H1 (cell line): ENCODE results near the gene TP53I11. TPM values are rescaled to one million over a fixed set of nuclear protein-coding genes. Genes with fewer than 3 reads are reported as not detected.

ENCODE experiments used
- ASH2L ChIP-seq: fragments of 200-600, 300-600 bp; sonication (generic); IDR thresholded peaks from one replicate; pipeline ENCODE4 v1.7.1; 2017; ENCODE audit warnings: low read length
- CREB1 ChIP-seq: IDR thresholded peaks from 2 replicates; pipeline ENCODE4 v1.6.1; 2012; ENCODE audit warnings: inconsistent platforms
- KDM5A ChIP-seq: fragments of 200-600 bp; IDR thresholded peaks from 2 replicates; pipeline ENCODE4 v1.7.1; 2012; ENCODE audit warnings: mild to moderate bottlenecking, low read length, inconsistent platforms, mixed read lengths
- PHF8 ChIP-seq: fragments of 200-600 bp; sonication (generic); conservative IDR thresholded peaks from 2 replicates; pipeline ENCODE4 v1.7.1; 2012; ENCODE audit warnings: low read depth, mild to moderate bottlenecking, inconsistent platforms, low read length, moderate library complexity
- RFX5 ChIP-seq: IDR thresholded peaks from 2 replicates; pipeline ENCODE4 v1.6.1; 2011; ENCODE audit warnings: low read depth, low read length, improper control_type of control experiment, borderline replicate concordance
- polyA plus RNA-seq, 7 experiments: library from polyadenylated mRNA; depleted of rRNA in 3 of 7; stranded (reverse) in 5 of 7; unstranded in 2 of 7; fragments of >200 nt in 5 of 7; fragments of 200-250 nt in 2 of 7; gene quantifications; 1 replicate in 5 of 7; 2 replicates in 1 of 7; 4 replicates in 1 of 7; pipeline versions ENCODE4 v1.2.1 to v1.2.3, GENCODE V29; 2011 to 2013; ENCODE audit warnings: missing spikeins in 2 of 7, mixed read lengths in 2 of 7
- total RNA-seq: library from RNA; stranded (reverse); fragmentation: NEBNext Ultra II Directional; extraction: Animal tissue kit (Norgen Biotek cat#: 25700); gene quantifications from 2 replicates; pipeline ENCODE4 v1.2.1, GENCODE V29; 2021
- TF ChIP-seq, protein P1 (sequence below), 3 experiments: IDR thresholded peaks; 1 replicate in 2 of 3; 2 replicates in 1 of 3; pipeline versions ENCODE4 v1.5.1 to v1.6.1; 2011; ENCODE audit warnings: low read length in 3 of 3, mild to moderate bottlenecking in 3 of 3, inconsistent platforms in 2 of 3, low read depth in 1 of 3, moderate library complexity in 1 of 3; ENCODE audit not compliant: insufficient read depth in 1 of 3; ENCODE audit errors: control extremely low read depth in 1 of 3

Gene TP53I11
- total and polyA plus RNA-seq, 2 of the 8 experiments (the other 6 are each of a cell fraction or from before 2014, with no cell fraction given), result 34.0 to 46.3 TPM

DNA sequence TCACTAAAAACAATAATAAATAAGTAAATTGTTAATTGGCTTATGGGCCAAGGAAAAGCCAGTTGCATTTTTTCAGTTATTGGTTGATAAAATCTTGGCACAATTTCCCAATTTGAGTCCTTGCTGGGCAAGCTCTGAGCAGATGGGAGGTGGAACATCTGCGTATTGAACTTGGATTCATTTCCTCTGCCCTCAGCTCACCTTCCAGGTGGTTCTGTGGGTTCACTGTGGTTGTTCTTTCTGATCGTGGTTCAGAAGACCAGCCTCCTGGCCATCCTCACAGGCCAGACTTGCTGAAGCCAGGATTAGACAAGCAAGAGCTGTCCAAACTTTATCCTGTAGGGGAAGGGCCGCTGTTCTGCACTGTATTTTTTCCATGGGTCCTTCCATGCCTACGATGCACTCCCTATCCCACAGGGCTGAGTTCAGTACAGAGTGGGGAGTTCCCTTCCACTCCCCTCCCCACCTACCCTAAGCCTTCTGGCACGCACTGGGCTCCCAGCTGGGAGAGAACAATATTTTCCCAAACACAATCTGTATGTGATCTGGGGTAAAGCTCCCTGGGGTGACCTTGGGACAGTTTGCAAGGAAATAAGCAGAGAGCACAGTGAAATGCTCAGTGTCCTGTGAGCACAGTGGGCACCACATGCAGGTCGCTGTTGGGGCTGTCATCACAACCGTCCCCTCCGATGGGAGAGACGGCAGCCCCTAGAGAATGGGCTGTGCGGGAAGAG lies 43.5 kb upstream of the TP53I11 start (continued):
- TF ChIP-seq PHF8 (no peak), ASH2L (no peak), KDM5A (no peak), CREB1 (no peak), RFX5 (no peak)
- TF ChIP-seq, protein P1, sequence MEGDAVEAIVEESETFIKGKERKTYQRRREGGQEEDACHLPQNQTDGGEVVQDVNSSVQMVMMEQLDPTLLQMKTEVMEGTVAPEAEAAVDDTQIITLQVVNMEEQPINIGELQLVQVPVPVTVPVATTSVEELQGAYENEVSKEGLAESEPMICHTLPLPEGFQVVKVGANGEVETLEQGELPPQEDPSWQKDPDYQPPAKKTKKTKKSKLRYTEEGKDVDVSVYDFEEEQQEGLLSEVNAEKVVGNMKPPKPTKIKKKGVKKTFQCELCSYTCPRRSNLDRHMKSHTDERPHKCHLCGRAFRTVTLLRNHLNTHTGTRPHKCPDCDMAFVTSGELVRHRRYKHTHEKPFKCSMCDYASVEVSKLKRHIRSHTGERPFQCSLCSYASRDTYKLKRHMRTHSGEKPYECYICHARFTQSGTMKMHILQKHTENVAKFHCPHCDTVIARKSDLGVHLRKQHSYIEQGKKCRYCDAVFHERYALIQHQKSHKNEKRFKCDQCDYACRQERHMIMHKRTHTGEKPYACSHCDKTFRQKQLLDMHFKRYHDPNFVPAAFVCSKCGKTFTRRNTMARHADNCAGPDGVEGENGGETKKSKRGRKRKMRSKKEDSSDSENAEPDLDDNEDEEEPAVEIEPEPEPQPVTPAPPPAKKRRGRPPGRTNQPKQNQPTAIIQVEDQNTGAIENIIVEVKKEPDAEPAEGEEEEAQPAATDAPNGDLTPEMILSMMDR (IDR thresholded peaks at IDR 0.05; ENCODE audit: control extremely low read depth in 1 of 3, insufficient read depth in 1 of 3, low read depth in 1 of 3, low read length in 3 of 3), result no peak
